WERI-Rb-1 (cell line): Measurements from ENCODE around the gene TMPRSS9.

Experiments
- DNase-seq: peaks from one replicate; pipeline ENCODE4 v3.0.0-alpha.2; 2020
- H3K27ac ChIP-seq: fragments of 250-450 bp; sonication (Bioruptor Pico); 2 replicates; pipeline ENCODE4 v1.5.1; 2020; ENCODE audit warnings: mild to moderate bottlenecking, moderate library complexity
- H3K27me3 ChIP-seq: fragments of 250-450 bp; sonication (Bioruptor Pico); 2 replicates; pipeline ENCODE4 v1.5.1; 2021; ENCODE audit warnings: mild to moderate bottlenecking, low read depth, moderate library complexity; ENCODE audit not compliant: insufficient read depth, severe bottlenecking
- H3K36me3 ChIP-seq: fragments of 250-450 bp; sonication (Bioruptor Pico); 2 replicates; pipeline ENCODE4 v1.5.1; 2020; ENCODE audit warnings: mild to moderate bottlenecking, moderate library complexity
- H3K4me3 ChIP-seq: 2 replicates; pipeline ENCODE4 v1.5.1; 2011; ENCODE audit warnings: low read depth, mild to moderate bottlenecking, control low read depth, low read length
- H3K9me3 ChIP-seq: fragments of 250-450 bp; sonication (Bioruptor Pico); 2 replicates; pipeline ENCODE4 v1.5.1; 2021; ENCODE audit warnings: mild to moderate bottlenecking, moderate library complexity; ENCODE audit not compliant: severe bottlenecking
- TF ChIP-seq, protein P1 (sequence below): IDR thresholded peaks from 2 replicates; pipeline ENCODE4 v1.5.1; 2011; ENCODE audit warnings: low read depth, mild to moderate bottlenecking, control low read depth, inconsistent platforms, low read length

The TMPRSS9 gene

GRCh38 chr19:2408247-2408646 lies 48.2 kb downstream of the TMPRSS9 start:
- peaks cover 3% of the 10 kb centered on the region for H3K9me3 ChIP-seq
- H3K27ac ChIP-seq, result no peak overlapping the region
- TF ChIP-seq, protein P1, sequence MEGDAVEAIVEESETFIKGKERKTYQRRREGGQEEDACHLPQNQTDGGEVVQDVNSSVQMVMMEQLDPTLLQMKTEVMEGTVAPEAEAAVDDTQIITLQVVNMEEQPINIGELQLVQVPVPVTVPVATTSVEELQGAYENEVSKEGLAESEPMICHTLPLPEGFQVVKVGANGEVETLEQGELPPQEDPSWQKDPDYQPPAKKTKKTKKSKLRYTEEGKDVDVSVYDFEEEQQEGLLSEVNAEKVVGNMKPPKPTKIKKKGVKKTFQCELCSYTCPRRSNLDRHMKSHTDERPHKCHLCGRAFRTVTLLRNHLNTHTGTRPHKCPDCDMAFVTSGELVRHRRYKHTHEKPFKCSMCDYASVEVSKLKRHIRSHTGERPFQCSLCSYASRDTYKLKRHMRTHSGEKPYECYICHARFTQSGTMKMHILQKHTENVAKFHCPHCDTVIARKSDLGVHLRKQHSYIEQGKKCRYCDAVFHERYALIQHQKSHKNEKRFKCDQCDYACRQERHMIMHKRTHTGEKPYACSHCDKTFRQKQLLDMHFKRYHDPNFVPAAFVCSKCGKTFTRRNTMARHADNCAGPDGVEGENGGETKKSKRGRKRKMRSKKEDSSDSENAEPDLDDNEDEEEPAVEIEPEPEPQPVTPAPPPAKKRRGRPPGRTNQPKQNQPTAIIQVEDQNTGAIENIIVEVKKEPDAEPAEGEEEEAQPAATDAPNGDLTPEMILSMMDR, result no peak
- H3K36me3 ChIP-seq, result no peaks in the 10 kb centered on the region
- no peak overlapping the region for H3K4me3 ChIP-seq
- H3K27me3 ChIP-seq, result no peaks in the 10 kb centered on the region
- no peak for DNase-seq

GRCh38 chr19:2409352-2409912 lies 49.4 kb downstream of the TMPRSS9 start:
- Histone ChIP-seq H3K27ac (no peak overlapping the region), H3K9me3 (peaks cover 3% of the 10 kb centered on the region), H3K4me3 (no peak overlapping the region), H3K36me3 (no peaks in the 10 kb centered on the region), H3K27me3 (no peaks in the 10 kb centered on the region)
- no peak for DNase-seq
- TF ChIP-seq, protein P1, result no peak

DNA sequence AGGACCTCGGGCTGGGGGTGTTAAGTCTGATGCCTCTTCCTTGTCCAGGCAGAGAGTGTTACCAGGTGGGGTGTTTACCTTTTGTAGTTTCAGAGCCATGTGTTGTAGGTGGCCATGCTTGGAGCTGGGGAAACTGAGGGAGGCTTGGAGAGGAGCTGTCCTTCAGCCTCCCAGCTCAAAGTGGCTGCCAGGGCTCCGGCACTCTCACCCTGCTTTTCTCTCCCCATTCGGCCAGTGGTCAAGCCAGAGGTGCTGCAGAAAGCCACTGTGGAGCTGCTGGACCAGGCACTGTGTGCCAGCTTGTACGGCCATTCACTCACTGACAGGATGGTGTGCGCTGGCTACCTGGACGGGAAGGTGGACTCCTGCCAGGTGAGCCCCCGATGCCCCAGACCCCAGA lies 50.0 kb downstream of the TMPRSS9 start:
- H3K9me3 ChIP-seq, result peaks cover 3% of the 10 kb centered on the region
- no peaks in the 10 kb centered on the region for H3K27me3 ChIP-seq
- no peak for DNase-seq
- H3K27ac ChIP-seq, result no peak overlapping the region
- H3K4me3 ChIP-seq, result no peak overlapping the region
- TF ChIP-seq, protein P1, result no peak
- no peaks in the 10 kb centered on the region for H3K36me3 ChIP-seq

GRCh38 chr19:2411709-2412108 lies 51.6 kb downstream of the TMPRSS9 start:
- Histone ChIP-seq H3K4me3 (no peak overlapping the region), H3K27me3 (no peaks in the 10 kb centered on the region), H3K9me3 (peaks cover 3% of the 10 kb centered on the region), H3K27ac (no peak overlapping the region), H3K36me3 (no peaks in the 10 kb centered on the region)
- TF ChIP-seq, protein P1, result no peak
- no peak for DNase-seq

- no peak overlapping the region for H3K4me3 ChIP-seq
- peaks cover 3% of the 10 kb centered on the region for H3K9me3 ChIP-seq
- no peaks in the 10 kb centered on the region for H3K36me3 ChIP-seq
- no peak for DNase-seq
- no peaks in the 10 kb centered on the region for H3K27me3 ChIP-seq
- TF ChIP-seq, protein P1, result no peak
- H3K27ac ChIP-seq, result no peak overlapping the region
Observed at GRCh38 chr19:2412449-2412848, 52.4 kb downstream of the TMPRSS9 start.

DNA sequence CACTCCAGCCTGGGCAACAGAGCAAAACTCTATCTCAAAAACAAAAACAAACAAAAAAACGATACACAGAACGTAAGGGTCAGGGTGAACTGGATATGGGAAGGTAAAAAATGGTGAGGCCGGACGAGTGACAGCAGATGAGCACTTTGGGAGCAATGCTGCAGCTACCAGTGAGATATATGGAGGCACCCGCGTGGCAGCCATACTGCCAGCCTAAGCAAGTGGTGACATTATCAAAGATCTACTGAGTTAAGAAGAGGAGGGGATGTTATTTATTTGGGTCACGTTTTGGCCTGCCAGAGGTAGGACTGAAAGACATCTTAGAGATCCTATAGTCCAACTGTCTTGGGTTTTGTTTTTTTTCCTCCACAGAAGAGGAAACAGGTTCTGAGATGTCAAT lies 53.1 kb downstream of the TMPRSS9 start:
- H3K9me3 ChIP-seq, result peaks cover 3% of the 10 kb centered on the region
- DNase-seq, result no peak
- no peak overlapping the region for H3K27ac ChIP-seq
- no peaks in the 10 kb centered on the region for H3K27me3 ChIP-seq
- TF ChIP-seq, protein P1, result no peak
- no peak overlapping the region for H3K4me3 ChIP-seq
- H3K36me3 ChIP-seq, result no peaks in the 10 kb centered on the region
